Mesothelial cell of epicardium (in vitro differentiated cells): ENCODE measurements around the gene MACROH2A2. TPM values are rescaled to one million over a fixed set of nuclear protein-coding genes. Genes with fewer than 3 reads are reported as not detected.

Source experiments
- DNase-seq, 2 experiments: peaks; one replicate each; pipeline ENCODE4 v3.0.0; 2021; ENCODE audit warnings: low spot score in 2 of 2; ENCODE audit not compliant: unreplicated experiment in 2 of 2
- H3K27ac Mint-ChIP-seq: 2 replicates; pipeline ENCODE4 v1.8.0; 2021; ENCODE audit warnings: mixed read lengths
- H3K27me3 Mint-ChIP-seq: 2 replicates; pipeline ENCODE4 v1.8.0; 2021; ENCODE audit warnings: low read depth, mixed read lengths
- H3K36me3 Mint-ChIP-seq: 2 replicates; pipeline ENCODE4 v1.8.0; 2021; ENCODE audit warnings: mixed read lengths
- H3K4me1 Mint-ChIP-seq: 2 replicates; pipeline ENCODE4 v1.8.0; 2021; ENCODE audit warnings: mixed read lengths
- H3K4me3 Mint-ChIP-seq: 2 replicates; pipeline ENCODE4 v1.8.0; 2021; ENCODE audit warnings: mild to moderate bottlenecking, moderate library complexity, mixed read lengths
- H3K9me3 Mint-ChIP-seq: 2 replicates; pipeline ENCODE4 v1.8.0; 2021; ENCODE audit warnings: mixed read lengths
- CTCF ChIP-seq: fragments of 200-600 bp; sonication (generic); IDR thresholded peaks from one replicate; pipeline ENCODE4 v1.5.0; 2021; ENCODE audit warnings: antibody characterized with exemption; ENCODE audit not compliant: unreplicated experiment
- total RNA-seq: library from RNA; stranded (reverse); gene quantifications from 3 replicates; pipeline ENCODE4 v1.2.1, GENCODE V29; 2021

The MACROH2A2 gene
- total RNA-seq, 1 donor from 2014 or later, result 125 TPM

DNA sequence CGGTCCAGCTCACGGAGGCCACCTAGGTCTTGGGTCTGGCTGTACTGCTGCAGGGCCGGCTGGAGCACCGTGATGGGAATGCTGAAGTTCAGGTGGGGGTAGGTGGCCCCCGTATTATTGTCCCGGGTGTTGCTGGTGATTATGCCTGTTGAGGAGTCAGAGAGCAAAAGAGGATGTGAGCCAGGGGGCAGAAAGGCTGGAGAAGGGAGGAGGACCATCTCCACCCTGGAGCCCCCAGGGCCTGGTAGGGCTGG is 87.3 kb downstream of the MACROH2A2 start:
- Mint-ChIP-seq H3K36me3 (peaks cover 6% of the 10 kb centered on the region), H3K27me3 (no peaks in the 10 kb centered on the region), H3K4me1 (peaks cover 7% of the 10 kb centered on the region), H3K9me3 (no peaks in the 10 kb centered on the region), H3K4me3 (no peak overlapping the region), H3K27ac (no peak overlapping the region)
- TF ChIP-seq CTCF, result no peak
- no peak for DNase-seq

- Mint-ChIP-seq H3K27ac (no peak overlapping the region), H3K4me1 (peaks cover 7% of the 10 kb centered on the region), H3K9me3 (no peaks in the 10 kb centered on the region), H3K36me3 (peaks cover 6% of the 10 kb centered on the region), H3K27me3 (no peaks in the 10 kb centered on the region), H3K4me3 (no peak overlapping the region)
- DNase-seq, result no peak
- no peak for TF ChIP-seq CTCF
Observed at GRCh38 chr10:70140297-70140696, 87.7 kb downstream of the MACROH2A2 start.

DNA sequence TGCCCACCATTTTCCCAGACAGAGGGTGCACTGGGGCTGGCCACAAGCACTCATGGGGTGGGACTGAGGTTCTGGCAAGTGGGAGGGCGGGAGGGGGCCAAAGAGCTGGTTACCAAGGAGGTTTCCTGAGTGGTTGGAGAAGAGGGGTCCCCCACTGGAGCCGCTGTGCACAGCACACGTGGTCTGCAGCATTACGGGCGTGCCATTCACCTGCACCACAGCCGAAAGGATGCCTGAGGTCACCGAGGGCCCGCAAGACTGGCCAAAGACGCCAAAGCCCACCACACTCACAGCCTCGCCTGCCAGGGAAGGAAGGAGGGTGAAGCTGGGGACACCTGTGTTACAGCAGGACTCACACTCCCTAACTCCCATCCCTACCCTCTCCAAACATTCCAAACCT is 89.9 kb downstream of the MACROH2A2 start:
- H3K4me1 Mint-ChIP-seq, result peaks cover 16% of the 10 kb centered on the region
- no peak overlapping the region for H3K27ac Mint-ChIP-seq
- peaks cover 6% of the 10 kb centered on the region for H3K36me3 Mint-ChIP-seq
- no peak for DNase-seq
- no peaks in the 10 kb centered on the region for H3K9me3 Mint-ChIP-seq
- no peaks in the 10 kb centered on the region for H3K27me3 Mint-ChIP-seq
- no peak overlapping the region for H3K4me3 Mint-ChIP-seq
- no peak for TF ChIP-seq CTCF

GRCh38 chr10:70144372-70145110 is 91.9 kb downstream of the MACROH2A2 start:
- H3K36me3 Mint-ChIP-seq, result peaks cover 4% of the 10 kb centered on the region
- H3K27ac Mint-ChIP-seq, result peak overlapping the region; percentile 87
- no peaks in the 10 kb centered on the region for H3K27me3 Mint-ChIP-seq
- H3K9me3 Mint-ChIP-seq, result no peaks in the 10 kb centered on the region
- H3K4me1 Mint-ChIP-seq, result peaks cover 19% of the 10 kb centered on the region
- peak overlapping the region; percentile 72 for H3K4me3 Mint-ChIP-seq
- no peak for TF ChIP-seq CTCF
- no peak for DNase-seq

DNA sequence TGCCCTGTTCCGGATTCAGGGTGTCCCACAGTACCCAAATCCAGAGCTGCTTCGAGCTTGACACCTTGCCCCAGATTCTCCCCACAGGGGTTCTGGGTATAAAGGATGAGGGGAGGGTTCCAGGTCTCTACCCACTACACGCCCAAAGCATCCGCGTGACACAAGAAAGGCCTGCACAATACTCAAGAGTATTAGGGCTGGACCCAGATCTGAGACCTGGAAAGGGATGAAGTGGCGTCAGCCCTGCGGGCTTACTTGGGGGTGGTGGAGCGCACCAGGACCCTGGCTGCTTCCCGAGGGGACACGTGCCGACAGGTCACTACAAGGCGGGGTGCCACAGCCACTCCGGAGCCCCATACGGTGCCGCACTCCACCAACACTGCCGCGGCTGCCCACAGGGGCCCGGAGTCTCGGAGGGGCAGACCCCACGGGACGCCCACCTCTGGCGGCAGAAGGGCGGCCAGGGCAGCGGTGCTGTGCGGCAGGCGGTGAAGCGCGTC is 92.6 kb downstream of the MACROH2A2 start:
- H3K36me3 Mint-ChIP-seq, result peaks cover 9% of the 10 kb centered on the region
- no peak for DNase-seq
- H3K4me1 Mint-ChIP-seq, result peaks cover 19% of the 10 kb centered on the region
- no peaks in the 10 kb centered on the region for H3K9me3 Mint-ChIP-seq
- no peaks in the 10 kb centered on the region for H3K27me3 Mint-ChIP-seq
- no peak for TF ChIP-seq CTCF
- peak overlapping the region; percentile 87 for H3K27ac Mint-ChIP-seq
- peak overlapping the region; percentile 72 for H3K4me3 Mint-ChIP-seq
